Adrenal gland (tissue), 5 donors: ENCODE results near the gene CYP26C1.

ENCODE experiments used
- CTCF ChIP-seq, 6 experiments: fragments of 450-650 bp in 4 of 6; fragments of 200-600 bp in 2 of 6; sonication (generic) in 1 of 6; IDR thresholded peaks; 1 replicate in 5 of 6; 2 replicates in 1 of 6; pipeline versions ENCODE4 v1.5.1 to v1.8.0; 2016 to 2021; ENCODE audit warnings: antibody characterized with exemption in 6 of 6, mild to moderate bottlenecking in 2 of 6, moderate library complexity in 1 of 6
- POLR2A ChIP-seq, 2 donors: fragments of 450-650 bp; IDR thresholded peaks; one replicate each; pipeline ENCODE4 v1.6.1; 2017; ENCODE audit warnings: antibody characterized with exemption in 2 of 2, mild to moderate bottlenecking in 2 of 2, moderate library complexity in 1 of 2
- donor health status: DM: no; HTN: no; CAD: no.

DNA sequence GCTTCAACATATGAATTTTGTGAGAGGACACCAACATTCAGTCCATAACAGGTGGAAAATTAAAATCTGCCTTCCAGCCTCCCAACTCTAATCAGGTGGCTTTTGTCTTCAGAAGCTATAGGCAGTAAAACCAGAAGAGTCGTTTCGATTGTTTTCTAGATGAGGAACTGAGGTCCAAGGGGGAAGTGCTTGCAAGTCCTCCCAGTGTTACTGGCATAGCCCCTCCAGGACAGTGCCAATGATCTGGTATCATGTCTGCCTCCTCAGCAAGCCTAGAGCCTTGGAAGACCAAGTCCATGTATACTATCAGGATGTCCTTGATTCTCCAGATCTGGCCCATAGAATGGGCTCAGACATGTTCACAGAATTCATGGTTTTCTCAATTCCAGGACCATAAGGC, 30.0 kb downstream of the CYP26C1 start:
- TF ChIP-seq CTCF (IDR thresholded peaks at IDR 0.05) (no peak), POLR2A (IDR thresholded peaks at IDR 0.05) (no peak)
